Measurements from ENCODE around the gene RANBP10.

The RANBP10 gene

DNA sequence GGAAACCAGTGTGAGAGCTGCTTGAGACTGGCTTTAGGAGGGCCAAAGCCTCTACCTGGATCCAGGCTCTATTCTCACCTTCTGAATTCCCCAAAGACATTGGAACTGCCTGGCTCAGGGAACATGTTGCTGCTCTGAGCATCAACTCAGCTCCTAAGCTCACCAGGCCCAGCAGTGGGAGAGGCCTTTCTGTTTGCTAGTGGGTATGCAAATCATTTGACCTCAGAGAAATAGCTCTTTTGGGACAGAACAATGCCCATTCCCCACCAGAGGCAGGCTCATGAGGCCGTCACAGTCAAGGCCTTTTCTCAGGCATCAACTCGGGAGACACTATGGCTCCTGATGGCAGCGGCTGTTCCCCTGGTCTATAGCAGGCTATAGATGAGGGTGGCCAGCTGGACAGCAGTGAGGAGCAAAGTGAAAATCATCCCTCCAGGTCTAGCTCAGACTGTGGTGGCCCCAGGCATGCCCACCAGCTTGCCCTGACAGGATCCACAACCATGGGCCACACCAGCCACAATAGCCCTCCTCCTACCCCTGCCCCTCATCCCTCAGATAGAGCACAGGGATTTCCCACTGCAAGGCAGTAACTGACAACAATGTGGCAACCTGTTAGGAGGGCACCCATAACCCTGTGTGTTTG is 56.8 kb downstream of the RANBP10 start:
- in situ Hi-C loops (cut with MboI; ENCODE audit: low sequenced_read_pairs), result no loop called here

DNA sequence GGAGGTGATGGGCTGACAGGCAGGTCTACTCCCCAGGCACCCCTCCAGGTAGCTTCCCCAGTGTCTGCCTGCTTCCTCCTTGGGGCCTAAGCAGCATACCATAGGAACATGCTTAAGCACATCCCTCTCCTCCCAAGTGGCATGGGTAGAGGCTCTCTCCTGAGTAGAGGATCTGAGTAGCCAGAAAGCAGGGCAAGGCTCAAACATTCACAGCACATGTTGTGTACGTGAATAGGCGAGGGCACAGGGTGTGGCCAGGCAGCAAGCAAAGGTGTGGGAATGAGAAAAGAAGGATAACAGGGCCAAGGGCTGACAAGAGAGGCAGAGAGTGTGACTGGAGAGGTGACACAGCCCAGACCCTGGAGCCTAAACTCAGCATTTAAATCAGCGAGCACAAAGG is 57.5 kb downstream of the RANBP10 start:
- in situ Hi-C loops (cut with MboI; ENCODE audit: low sequenced_read_pairs), result no loop called here

DNA sequence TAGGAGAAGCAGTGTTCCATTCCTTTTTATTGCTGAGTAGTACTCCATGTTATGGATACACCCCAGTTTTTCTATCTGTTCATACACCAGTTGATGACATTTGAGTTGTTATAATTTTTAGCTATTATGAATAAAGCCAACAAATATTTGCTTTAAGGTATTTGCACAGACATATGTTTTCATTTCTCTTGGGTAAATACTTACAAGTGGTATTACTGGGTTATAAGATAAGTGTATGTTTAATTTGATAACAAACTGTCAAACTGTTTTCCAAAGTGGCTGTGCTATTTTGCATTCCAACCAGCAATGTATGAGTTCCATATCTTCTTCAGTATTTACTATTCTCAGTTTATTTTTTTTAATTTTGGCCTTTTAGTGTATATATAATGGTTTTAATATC is 59.5 kb downstream of the RANBP10 start:
- in situ Hi-C loops (cut with MboI; ENCODE audit: low sequenced_read_pairs), result no loop called here

DNA sequence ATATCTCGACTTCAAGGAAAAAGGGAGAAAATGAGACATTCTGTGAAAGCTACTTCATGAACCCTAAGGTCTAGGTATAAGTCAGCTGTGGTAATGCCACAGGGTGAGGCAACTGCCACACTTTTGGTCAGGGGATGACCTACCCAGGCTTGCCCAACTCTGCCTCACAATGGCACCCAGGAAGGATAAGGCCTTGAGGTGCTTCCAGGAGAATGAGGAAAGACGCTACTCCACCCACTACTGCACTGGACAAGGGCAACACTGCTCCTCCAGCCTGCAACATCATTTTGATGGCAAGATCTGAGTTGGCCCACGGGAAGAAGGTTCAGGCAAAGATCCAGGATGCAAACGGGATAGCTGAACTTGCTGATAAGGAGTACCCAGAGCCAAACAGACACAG is 65.2 kb downstream of the RANBP10 start:
- in situ Hi-C loops (cut with MboI; ENCODE audit: low sequenced_read_pairs), result no loop called here

DNA sequence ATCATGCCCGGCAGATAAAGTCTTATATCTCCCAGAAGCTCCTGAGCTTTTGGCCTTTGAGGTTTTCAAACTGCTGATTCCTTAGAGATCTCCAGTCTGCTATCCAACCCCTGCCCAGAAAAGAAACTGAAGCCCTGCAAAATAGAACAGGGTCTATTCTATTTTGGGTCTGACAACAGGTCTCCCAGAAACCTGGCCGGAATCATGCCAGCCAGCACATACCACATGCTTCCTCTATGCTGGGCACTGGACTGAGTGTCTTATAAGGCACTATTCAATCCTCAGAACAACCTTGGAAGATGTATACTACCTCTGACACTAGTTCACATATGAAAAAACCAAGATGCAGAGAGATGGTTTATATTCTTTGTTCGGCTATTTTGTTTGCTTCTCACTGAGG is 66.0 kb downstream of the RANBP10 start:
- in situ Hi-C loops (cut with MboI; ENCODE audit: low sequenced_read_pairs), result no loop called here

DNA sequence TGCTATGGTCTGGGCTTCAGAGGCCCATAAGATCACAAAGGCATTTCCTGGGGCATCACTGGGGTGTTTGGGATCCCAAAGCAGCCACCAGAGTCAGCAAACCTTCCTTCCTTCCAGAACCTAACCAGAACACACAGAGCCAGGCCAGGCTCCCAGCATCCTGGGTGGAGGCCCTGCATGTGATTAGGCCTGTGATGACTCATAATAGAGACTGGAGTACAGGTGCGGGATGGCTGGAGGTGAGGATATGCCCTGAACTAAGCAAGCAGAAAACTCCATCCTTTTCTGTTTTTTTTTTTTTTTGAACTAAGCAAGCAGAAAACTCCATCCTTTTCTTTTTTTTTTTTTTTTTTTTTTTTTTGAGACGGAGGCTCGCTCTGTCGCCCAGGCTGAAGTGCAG is 69.5 kb downstream of the RANBP10 start:
- in situ Hi-C loops (cut with MboI; ENCODE audit: low sequenced_read_pairs), result no loop called here

DNA sequence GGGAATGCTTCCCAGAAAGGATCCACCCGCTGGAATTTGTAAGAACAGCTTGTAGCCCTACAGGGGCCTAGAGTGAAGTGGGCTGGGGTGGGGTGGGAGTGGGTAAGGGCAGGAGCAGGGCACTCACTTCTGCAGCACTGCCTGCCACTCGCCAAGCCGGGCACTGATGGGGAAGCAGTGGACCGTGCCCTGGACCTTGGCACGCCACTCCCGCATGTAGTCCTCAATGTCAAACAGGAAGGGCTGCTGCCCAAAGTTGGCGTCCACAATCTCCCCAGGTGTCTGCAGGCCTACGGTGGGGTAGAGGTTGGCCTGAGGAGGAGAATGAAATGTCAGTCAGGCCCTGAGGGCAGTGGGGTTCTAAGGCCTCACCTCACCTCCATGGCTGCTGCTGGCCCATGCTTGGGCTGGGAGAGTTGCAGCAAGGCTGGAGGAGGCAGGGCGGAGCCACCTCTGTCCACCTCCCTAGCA is 71.6 kb downstream of the RANBP10 start:
- in situ Hi-C loops (cut with MboI; ENCODE audit: low sequenced_read_pairs), result no loop called here

DNA sequence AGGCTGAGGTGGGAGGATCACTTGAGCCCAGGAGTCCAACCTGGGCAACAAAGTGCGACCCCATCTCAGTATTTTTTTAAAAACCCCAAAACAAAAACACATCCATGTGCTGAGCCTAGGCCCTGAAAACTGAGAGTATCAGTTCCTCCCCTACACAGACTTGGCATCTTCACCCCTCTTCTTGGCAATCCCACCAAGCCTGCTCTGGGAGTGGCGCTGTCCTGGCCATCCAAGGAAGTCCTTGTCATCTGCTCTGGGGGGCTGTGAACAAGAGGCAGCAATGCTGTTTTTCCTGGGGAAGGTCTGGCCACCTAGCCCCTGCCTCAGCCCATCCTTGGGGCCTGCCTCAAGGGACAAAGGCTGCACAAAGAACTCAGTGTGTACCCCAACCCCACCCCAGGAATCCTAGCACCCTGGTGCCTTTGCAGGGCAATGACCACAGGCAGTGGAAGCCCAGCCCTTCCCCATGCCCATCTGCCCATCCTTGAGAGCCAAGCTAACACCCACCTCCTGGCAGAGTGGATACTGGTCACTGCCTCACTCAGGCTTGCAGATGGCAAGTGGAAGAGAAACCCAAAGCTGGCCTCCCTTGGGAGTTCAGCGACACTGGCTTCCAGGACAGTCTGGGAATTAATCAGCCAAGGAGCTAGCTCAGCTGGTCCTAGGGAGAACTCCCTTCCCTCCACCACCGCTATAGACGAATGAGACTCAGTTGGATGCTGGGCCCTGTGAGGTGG is 72.5 kb downstream of the RANBP10 start:
- in situ Hi-C loops (cut with MboI; ENCODE audit: low sequenced_read_pairs), result no loop called here

DNA sequence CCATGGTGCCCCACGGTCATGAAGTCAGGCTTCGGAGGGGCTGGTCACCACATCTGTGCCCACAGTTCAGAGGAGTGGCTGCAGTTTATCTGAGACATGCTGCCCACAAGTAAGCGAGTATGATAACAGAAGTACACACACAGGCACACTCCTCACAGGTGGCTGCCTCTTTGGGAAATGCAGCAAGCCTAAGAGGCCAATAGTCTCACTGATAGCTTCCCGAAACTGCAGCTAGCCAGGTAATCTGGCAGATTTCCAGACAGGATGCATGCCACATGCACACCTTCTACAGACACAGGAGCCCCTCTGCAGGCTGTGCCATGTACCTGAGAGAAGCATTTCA is 74.6 kb downstream of the RANBP10 start:
- in situ Hi-C loops (cut with MboI; ENCODE audit: low sequenced_read_pairs), result no loop called here

DNA sequence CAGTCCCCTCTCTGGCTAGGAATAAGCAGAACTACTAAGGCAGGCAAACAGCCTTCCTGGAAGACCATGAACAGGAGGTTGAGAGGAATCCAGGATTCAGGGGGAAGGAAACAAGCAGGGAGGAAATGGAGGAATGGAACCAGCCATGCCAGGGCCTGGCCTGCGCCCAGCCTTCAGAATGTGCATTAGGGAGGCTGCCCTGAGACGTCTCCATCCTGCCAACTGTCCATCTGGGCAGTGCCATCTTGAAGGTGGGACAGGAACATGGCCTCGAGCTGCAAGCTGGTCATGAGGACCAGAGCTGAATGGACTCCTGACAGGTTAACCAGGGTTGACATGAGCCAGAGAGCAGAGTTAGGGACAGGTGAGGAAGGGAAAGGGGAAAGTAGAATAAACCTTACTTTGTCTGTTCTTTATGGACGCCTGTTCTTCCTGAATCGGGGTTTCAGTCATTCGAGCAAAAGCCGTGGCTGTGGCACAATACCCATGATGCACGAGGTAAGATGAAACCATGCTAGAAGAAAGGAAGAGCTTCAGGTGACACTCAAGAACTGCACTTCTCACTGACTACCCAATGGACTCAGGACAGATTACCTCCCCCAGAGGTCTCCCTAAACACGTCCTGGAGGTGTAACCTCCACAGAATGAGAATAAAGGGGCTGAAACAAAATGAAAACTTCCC is 75.1 kb downstream of the RANBP10 start:
- in situ Hi-C loops (cut with MboI; ENCODE audit: low sequenced_read_pairs), result no loop called here

DNA sequence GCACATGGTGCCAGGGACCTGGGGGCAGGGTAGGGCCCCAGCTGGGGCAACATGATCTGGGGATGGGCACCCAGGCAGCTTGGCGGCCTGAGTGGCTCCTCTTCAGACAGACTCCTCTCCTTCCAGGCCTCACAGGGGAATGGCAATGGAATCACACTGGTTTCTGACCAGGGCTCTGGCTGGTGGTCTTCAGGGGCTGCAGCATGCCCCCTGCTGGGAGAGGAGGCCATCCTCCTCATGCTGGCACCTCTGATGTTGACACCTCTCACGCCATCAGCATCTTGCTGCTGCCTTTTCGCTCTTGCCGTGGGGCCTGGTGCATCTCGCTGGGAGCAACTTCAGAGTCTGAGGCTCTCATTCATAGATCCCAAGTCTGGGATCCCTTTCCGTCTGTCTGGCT is 76.0 kb downstream of the RANBP10 start:
- in situ Hi-C loops (cut with MboI; ENCODE audit: low sequenced_read_pairs), result no loop called here

DNA sequence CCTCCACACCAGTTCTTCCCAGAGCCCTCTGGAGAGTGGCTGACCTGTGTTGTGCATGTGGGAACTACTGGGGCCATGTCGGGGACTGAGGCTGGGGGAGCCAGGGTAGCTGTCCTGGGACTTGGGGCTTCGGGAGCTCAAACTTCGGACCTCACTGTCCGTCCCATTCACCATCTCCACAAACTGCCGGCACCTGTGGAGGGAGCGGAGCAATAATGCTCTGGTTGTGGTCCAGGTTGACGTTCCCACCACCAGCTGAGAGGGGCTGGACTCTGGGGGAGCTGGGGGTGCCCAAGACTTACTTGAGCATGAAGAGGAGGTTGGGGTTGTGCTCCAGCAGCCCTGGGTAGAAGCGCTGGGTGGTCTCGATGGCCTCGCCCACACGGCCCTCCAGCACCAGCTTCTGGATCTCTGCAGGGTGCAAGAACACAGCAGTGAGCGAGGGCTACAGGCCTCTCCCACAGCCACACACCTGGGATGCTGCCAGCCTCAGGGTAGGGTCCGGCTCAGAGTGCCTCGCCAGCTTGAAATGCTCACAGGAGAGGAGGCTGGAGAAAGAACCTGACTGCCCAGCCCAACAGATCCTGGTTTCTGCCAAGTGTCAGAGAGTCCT is 76.6 kb downstream of the RANBP10 start:
- in situ Hi-C loops (cut with MboI; ENCODE audit: low sequenced_read_pairs), result no loop called here

DNA sequence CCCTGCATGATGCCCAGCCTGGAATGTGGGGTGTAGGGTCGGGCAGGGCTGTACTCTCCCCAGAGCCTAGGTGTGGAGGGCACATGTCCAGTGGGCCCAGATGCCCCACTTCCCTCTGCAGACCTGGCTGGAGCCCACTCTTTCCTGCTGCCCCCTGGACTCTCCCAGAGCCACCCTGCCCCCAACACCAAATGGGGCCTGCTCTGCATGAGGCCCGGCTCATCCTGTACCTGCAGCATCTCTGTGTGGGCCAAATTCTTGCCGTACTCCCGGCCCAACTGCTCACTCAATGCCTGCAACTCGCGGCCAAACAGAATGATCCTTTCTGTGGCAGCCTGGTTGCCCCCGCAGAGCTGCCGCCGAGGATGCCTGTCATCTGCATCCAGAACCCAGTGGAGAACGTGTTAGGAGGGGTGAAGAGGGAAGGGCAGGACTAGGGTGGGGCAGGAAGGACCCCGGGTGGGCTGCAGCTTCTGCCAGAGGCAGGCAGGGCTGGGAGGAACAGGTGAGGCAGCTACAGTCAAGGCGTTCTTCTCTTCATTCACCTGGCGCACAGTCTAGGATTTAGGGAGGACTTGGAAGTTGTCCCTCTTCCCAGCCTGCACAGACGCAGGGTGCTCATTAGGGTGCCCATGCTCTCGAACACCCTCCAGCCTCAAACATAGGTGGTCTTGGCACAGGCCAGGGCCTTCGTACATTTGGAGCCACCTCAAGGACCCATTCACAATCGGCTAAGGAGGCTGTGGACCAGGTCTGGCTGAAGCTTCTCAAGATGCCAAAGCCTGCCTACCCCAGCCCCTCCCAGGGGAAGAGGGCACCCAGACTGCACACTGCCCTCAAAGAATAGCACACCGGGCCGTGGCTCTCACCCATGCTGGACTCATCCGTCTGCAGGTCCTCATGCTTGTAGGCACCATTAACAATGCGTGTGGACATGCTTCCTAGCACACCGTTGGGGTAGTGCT is 78.6 kb downstream of the RANBP10 start:
- in situ Hi-C loops (cut with MboI; ENCODE audit: low sequenced_read_pairs), result no loop called here

DNA sequence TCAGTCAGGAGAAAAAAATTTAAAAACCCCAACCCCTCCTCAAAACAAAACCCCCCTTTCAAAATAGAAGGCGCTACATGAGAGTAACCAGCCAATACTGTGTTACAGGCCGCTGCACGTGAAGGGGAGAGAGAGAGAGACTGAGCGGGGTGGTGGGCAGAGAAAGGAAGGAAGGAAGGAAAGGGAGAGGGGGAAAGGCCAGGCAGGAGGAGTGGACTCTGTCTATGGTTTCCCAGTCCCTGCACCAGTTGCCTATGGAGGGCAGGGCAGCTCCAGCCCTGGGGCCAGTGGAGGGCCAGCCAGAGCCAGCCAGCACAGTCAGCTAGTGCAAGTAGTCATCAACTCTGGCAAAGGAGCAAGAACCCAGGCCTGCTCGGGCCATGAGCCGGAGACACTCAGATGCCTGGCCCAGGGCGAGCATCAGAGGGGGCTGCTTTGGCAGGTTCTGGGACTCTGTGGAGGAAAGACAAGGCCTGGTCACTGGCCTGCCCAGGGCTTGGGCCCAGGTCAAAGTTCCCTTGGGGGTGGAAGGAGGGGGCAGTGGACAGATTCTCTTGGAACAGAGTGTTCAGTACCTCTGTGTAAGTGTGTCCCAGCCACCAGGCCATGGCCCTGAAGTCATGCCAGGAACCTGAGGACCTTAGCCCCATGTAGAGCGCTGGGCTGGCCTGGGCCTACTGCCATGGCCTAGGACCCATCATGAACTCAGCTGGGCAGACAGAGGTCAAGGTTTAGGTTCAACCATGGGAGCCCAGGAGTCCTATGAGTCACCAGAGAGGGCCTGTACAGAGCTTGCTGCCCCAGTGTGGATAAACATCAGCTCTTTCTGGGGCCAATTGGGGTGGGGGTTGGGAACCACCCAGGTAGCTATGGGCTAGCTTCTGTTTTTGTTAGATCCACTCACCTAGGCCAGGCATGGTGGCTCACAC is 80.0 kb downstream of the RANBP10 start:
- in situ Hi-C loops (cut with MboI; ENCODE audit: low sequenced_read_pairs), result no loop called here

DNA sequence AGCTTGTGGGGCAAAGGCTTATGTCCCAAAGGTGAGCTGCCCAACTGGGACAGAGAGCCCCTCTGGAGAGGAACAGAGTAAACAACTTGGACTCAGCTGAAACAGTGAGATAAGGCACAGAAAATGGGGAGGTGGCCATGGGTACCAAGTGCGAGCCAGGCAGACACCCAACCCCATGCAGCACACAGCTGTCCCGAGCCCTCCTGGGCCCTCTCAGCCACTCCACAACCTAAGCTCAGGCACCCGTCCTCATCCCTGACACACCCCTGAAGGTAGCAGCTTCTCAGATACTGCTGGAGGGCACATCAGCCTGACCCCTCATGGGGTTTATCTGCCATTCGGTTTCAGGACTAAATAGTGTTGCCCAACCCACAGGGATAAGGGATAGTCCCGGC is 82.5 kb downstream of the RANBP10 start:
- in situ Hi-C loops (cut with MboI; ENCODE audit: low sequenced_read_pairs), result no loop called here

DNA sequence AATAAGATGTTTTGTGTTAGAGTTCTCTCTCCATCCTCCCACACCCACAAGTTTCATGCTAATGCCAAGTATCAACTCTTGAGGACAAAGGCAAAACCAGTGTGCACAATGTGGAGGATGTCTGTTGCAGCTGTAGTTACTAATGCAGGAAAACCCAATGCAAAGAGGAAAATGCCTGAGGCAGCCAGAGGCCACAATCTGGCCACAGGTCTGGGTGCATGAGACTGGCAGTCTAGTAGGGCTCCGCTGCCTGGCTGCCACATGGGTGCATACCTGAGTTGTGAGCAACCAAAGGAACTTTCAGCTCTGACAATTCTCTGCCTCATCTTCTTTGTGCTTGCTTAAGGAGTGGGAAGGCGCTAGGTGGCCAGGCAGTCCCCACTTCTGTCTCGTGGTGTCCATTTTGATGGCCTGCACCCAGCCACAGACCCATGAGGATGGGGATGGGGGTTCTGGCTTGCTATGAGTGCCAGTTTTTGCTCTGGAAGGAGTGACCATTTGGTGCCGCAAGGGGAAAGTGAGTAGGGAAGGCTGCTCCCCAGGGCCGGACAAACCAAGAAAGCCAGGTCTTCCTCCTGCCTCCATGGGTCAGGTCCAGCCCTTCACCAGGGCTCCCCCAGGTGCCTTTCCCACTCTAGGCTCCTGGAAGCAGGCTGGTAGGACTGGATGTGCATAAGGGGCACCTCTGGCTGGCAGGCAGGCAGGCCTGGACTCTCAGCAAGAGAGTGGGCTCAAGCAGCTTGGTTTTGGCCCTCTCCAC is 83.0 kb downstream of the RANBP10 start:
- in situ Hi-C loops (cut with MboI; ENCODE audit: low sequenced_read_pairs), result no loop called here

DNA sequence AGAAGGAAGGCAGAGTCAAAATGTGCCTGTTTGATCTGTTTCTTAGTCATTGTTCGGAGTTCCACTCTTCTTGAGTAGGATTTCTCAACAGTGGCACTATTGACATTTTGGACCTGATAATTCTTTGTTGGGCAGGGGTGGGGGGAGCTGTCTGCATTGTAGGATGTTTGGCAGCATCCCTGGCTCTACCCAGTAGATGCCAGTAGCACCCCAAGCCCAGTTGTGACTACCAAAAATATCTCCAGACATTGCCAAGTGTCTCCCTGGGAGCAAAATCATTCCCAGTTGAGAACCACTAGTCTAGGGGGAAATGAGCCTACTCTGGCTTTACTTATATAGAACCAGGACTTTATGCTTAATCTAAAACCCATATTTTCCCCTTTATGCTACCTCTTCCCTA is 86.1 kb downstream of the RANBP10 start:
- in situ Hi-C loops (cut with MboI; ENCODE audit: low sequenced_read_pairs), result no loop called here

DNA sequence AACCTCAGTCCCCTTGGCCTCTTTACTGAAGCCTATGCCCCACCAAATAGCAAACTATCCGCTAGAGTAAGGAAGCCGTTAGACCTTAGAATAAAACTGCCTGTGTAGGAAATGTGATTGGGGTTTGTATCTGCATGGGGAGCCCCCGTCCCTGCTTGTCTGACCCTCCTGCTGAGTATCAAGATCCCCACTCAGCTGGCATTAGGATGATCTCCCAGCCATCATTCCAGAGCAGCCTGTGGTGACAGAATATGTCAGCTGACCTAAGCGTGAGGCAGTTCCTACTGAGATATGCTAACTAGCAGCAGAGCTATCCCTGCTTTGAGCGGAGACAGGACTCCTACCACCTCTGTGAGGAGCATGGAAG is 86.6 kb downstream of the RANBP10 start:
- in situ Hi-C loops (cut with MboI; ENCODE audit: low sequenced_read_pairs), result no loop called here
